Measurements from ENCODE around the gene G0S2. TPM values are rescaled to one million over a fixed set of nuclear protein-coding genes. Genes with fewer than 3 reads are reported as not detected.

G0S2 gene
- total and polyA plus RNA-seq, 2 experiments from 2014 or later = 3.2 to 8.2 TPM

GRCh38 chr1:209692296-209692695, 17.1 kb downstream of the G0S2 start (continued):
- no peak for TF ChIP-seq REST (IDR thresholded peaks at IDR 0.05; ENCODE audit: unreplicated experiment)
- TF ChIP-seq CREB1 (CRISPR knock-in tag; IDR thresholded peaks at IDR 0.05; ENCODE audit: low read depth) = no peak
- no peak for TF ChIP-seq EZH2 (IDR thresholded peaks at IDR 0.05; ENCODE audit: low read depth, unreplicated experiment)
- TF ChIP-seq JUNB (IDR thresholded peaks at IDR 0.05; ENCODE audit: unreplicated experiment) = no peak
- no peak for TF ChIP-seq POLR2AphosphoS5 (IDR thresholded peaks at IDR 0.05; ENCODE audit: low read depth)
- no peak for TF ChIP-seq NANOG (IDR thresholded peaks at IDR 0.05; ENCODE audit: borderline replicate concordance)
- TF ChIP-seq STAT1 (IDR thresholded peaks at IDR 0.05; ENCODE audit: unreplicated experiment) = no peak
- TF ChIP-seq EZH2phosphoT487 (IDR thresholded peaks at IDR 0.05; ENCODE audit: unreplicated experiment) = no peak
- no peak for TF ChIP-seq ZNF331 (CRISPR knock-in tag; IDR thresholded peaks at IDR 0.05; ENCODE audit: low read depth)

GRCh38 chr1:209692745-209693504, 17.7 kb downstream of the G0S2 start:
- no peak overlapping the region for H2AFZ ChIP-seq
- no peaks in the 10 kb centered on the region for H3K27me3 ChIP-seq (ENCODE audit: insufficient read depth)
- TF ChIP-seq POLR2AphosphoS5 (IDR thresholded peaks at IDR 0.05; ENCODE audit: low read depth) = no peak
- peak; percentile 89 to 94 for TF ChIP-seq CTCF (conservative IDR thresholded peaks at IDR 0.05; ENCODE audit: low read depth in 2 of 2)

More at GRCh38 chr1:209692745-209693504, 17.7 kb downstream of the G0S2 start:
- Histone ChIP-seq H3K27ac (ENCODE audit: low read depth) (no peak overlapping the region), H3K4me2 (no peak overlapping the region), H4K20me1 (replicated peaks; ENCODE audit: insufficient read depth) (no peaks in the 10 kb centered on the region), H3K36me3 (ENCODE audit: insufficient read depth) (no peaks in the 10 kb centered on the region), H3F3A (replicated peaks; ENCODE audit: low read depth) (no peaks in the 10 kb centered on the region), H3K79me2 (replicated peaks; ENCODE audit: insufficient read depth) (no peaks in the 10 kb centered on the region), H3K9me2 (ENCODE audit: insufficient read depth) (no peaks in the 10 kb centered on the region), H3K4me3 (no peak overlapping the region), H3K4me1 (ENCODE audit: insufficient read depth) (no peaks in the 10 kb centered on the region)
- H3K9me3 Mint-ChIP-seq = no peaks in the 10 kb centered on the region
- peaks cover 7% of the 10 kb centered on the region; the same call in 2 of the 3 replicates for H3K4me1 Mint-ChIP-seq
- DNase-seq (ENCODE audit: low spot score) = peak; percentile 91
- peak; percentile 83 for ATAC-seq
- peaks cover 2% of the 10 kb centered on the region for H3K27me3 Mint-ChIP-seq (ENCODE audit: insufficient read depth, low read depth, poor library complexity)
- no peak overlapping the region for H3K27ac Mint-ChIP-seq
- no peak overlapping the region for H3K4me3 Mint-ChIP-seq
- H3K36me3 Mint-ChIP-seq (ENCODE audit: low read depth) = no peaks in the 10 kb centered on the region
